Amygdala (tissue), 56 donors: ENCODE measurements around the gene OR10X1.

Source experiments
- DNase-seq, 56 donors: peaks; one replicate each; lab custom pipeline; 2025; lab: John Stamatoyannopoulos, UW

OR10X1 gene

GRCh38 chr1:158579733-158580132 lies at the start of gene OR10X1:
Gene OR10X1, minus strand, starts transcription at chr1:158579899. Its CDS starts 0 bp downstream, at chr1:158579899.
- no peak for DNase-seq

- no peak for DNase-seq
Observed at GRCh38 chr1:158613764-158614163, 34.1 kb upstream of the OR10X1 start.

GRCh38 chr1:158611916-158612315 lies 32.2 kb upstream of the OR10X1 start:
- no peak for DNase-seq

- no peak for DNase-seq
Observed at GRCh38 chr1:158607296-158607695, 27.6 kb upstream of the OR10X1 start.

GRCh38 chr1:158604968-158605367 lies 25.3 kb upstream of the OR10X1 start, which contains the start of gene OR10Z1:
Gene OR10Z1, plus strand, starts transcription at chr1:158605268. Its CDS starts 1,171 bp downstream, at chr1:158606439.
- no peak for DNase-seq

- no peak for DNase-seq
Observed at GRCh38 chr1:158600735-158601134, 21.0 kb upstream of the OR10X1 start.

- DNase-seq: no peak
Observed at GRCh38 chr1:158586942-158587341, 7.2 kb upstream of the OR10X1 start.

- no peak for DNase-seq
Observed at GRCh38 chr1:158583962-158584361, 4.3 kb upstream of the OR10X1 start.

- DNase-seq: no peak
Observed at GRCh38 chr1:158577561-158577960, 2.1 kb downstream of the OR10X1 start.

GRCh38 chr1:158572226-158572625 lies 7.5 kb downstream of the OR10X1 start:
- DNase-seq: no peak

GRCh38 chr1:158570480-158570879 lies 9.2 kb downstream of the OR10X1 start, which contains the start of gene OR6P1:
Gene OR6P1, minus strand, starts transcription at chr1:158570580. Its CDS starts 6,976 bp downstream, at chr1:158563604.
- DNase-seq: no peak

- DNase-seq: no peak
Observed at GRCh38 chr1:158564608-158565007, 15.1 kb downstream of the OR10X1 start.

GRCh38 chr1:158563853-158564252 lies 15.8 kb downstream of the OR10X1 start:
- DNase-seq: no peak

- no peak for DNase-seq
Observed at GRCh38 chr1:158559696-158560095, 20.0 kb downstream of the OR10X1 start.

GRCh38 chr1:158554352-158554751 lies 25.3 kb downstream of the OR10X1 start, which contains the start of gene OR6Y1:
Gene OR6Y1, minus strand, starts transcription at chr1:158554405. Its CDS starts 6,300 bp downstream, at chr1:158548105.
- DNase-seq: no peak

GRCh38 chr1:158552296-158552695 lies 27.4 kb downstream of the OR10X1 start:
- DNase-seq: no peak

GRCh38 chr1:158547533-158547932 lies 32.2 kb downstream of the OR10X1 start:
- DNase-seq: no peak

- DNase-seq: no peak
Observed at GRCh38 chr1:158537609-158538008, 42.1 kb downstream of the OR10X1 start.

- DNase-seq: no peak
Observed at GRCh38 chr1:158534496-158534895, 45.2 kb downstream of the OR10X1 start.
